ENCODE results near the gene FTCD. TPM values are rescaled to one million over a fixed set of nuclear protein-coding genes. Genes with fewer than 3 reads are reported as not detected.

The FTCD gene
- total and polyA plus RNA-seq, 2 of the 8 experiments (the other 6 are each of a cell fraction or from before 2014, with no cell fraction given): 3.3 to 4.9 TPM

- Histone ChIP-seq H3K27ac (ENCODE audit: low read depth, low read length) (no peak overlapping the region), H3K36me3 (ENCODE audit: control insufficient read depth in 2 of 4, insufficient read depth in 4 of 4, low read length in 3 of 4) (peaks cover 0 to 24% (median 2%) of the 10 kb centered on the region in 4 experiments; a peak in 5 of 8 replicates), H3K56ac (replicated peaks; ENCODE audit: insufficient read length, low read depth, low read length) (no peak overlapping the region), H2BK5ac (ENCODE audit: low read depth, low read length) (no peak overlapping the region), H3K4ac (replicated peaks; ENCODE audit: insufficient read length, low read depth, low read length) (no peak overlapping the region), H3K23me2 (ENCODE audit: low read depth, low read length) (no peaks in the 10 kb centered on the region), H3K4me3 (ENCODE audit: extremely low read depth in 1 of 4, insufficient read depth in 2 of 4, low read depth in 3 of 4, low read length in 4 of 4) (no peak overlapping the region), H3K9ac (replicated peaks in 1 of 4; ENCODE audit: extremely low read depth in 1 of 4, low read depth in 3 of 4, low read length in 3 of 4) (no peak overlapping the region), H3K4me1 (replicated peaks in 1 of 4; ENCODE audit: control insufficient read depth in 3 of 4, insufficient read depth in 4 of 4, low read length in 3 of 4) (no peaks in the 10 kb centered on the region), H3K18ac (ENCODE audit: extremely low read depth, low read length) (no peak overlapping the region), H3K23ac (ENCODE audit: insufficient read length) (no peak overlapping the region), H4K91ac (replicated peaks; ENCODE audit: insufficient read length, low read length) (no peak overlapping the region), H3K27me3 (replicated peaks in 1 of 4; ENCODE audit: control insufficient read depth in 3 of 4, extremely low read depth in 1 of 4, insufficient read depth in 3 of 4, low read length in 3 of 4) (no peaks in the 10 kb centered on the region), H2BK120ac (replicated peaks; ENCODE audit: low read depth, low read length) (no peak overlapping the region), H3K79me1 (ENCODE audit: low read depth, low read length) (no peaks in the 10 kb centered on the region), H4K8ac (ENCODE audit: extremely low read depth, insufficient read depth, low read length) (no peak overlapping the region), H2AK5ac (ENCODE audit: low read depth, low read length) (no peak overlapping the region), H3K79me2 (ENCODE audit: control insufficient read depth in 1 of 2, insufficient read depth in 2 of 2, low read length in 2 of 2) (no peaks in the 10 kb centered on the region), H2BK15ac (ENCODE audit: low read length) (no peak overlapping the region), H4K20me1 (replicated peaks in 1 of 2; ENCODE audit: control insufficient read depth in 1 of 2, insufficient read depth in 2 of 2, low read length in 2 of 2) (peaks cover 0 to 2% of the 10 kb centered on the region in 2 experiments), H2BK12ac (ENCODE audit: low read depth, low read length) (no peak overlapping the region), H3K4me2 (ENCODE audit: insufficient read depth in 1 of 2, low read depth in 2 of 2, low read length in 2 of 2) (no peak overlapping the region), H2BK20ac (ENCODE audit: low read length) (no peak overlapping the region), H3K14ac (ENCODE audit: insufficient read length) (no peak overlapping the region), H3K9me3 (ENCODE audit: insufficient read depth in 2 of 2, low read depth in 1 of 2, low read length in 1 of 2) (peaks cover 0 to 4% of the 10 kb centered on the region in 2 experiments; a peak in 2 of 4 replicates), H4K5ac (ENCODE audit: insufficient read length, low read depth, low read length) (no peak overlapping the region), H2AFZ (ENCODE audit: low read length) (no peak overlapping the region)
- ChIA-PET CTCF (ENCODE audit: partially characterized antibody) (interaction anchor here (0.7 to 3.1 kb wide), 4 partner anchors 9 to 35 kb away, joined by 3 to 14 read pairs (median 4); no protein-coding TSS in a partner anchor), POLR2A (ENCODE audit: partially characterized antibody) (no interaction called here)
- FAIRE-seq (no peak), DNase-seq (ENCODE audit: low read depth in 1 of 2, low spot score in 2 of 2) (peak in 1 of 2 experiments; percentile 40)
- 91% methylated on average over 25 of the region's 29 CpGs; no CpG with 5 or more reads in 1 of the 2 experiments for WGBS, 2 experiments (ENCODE audit: extremely low coverage in 1 of 2, insufficient coverage in 1 of 2, insufficient read length in 1 of 2, insufficient replicate concordance in 2 of 2, low coverage in 1 of 2, low lambda C conversion rate in 2 of 2, missing lambda C conversion rate in 1 of 2)
- TF ChIP-seq GABPA (IDR thresholded peaks at IDR 0.05; ENCODE audit: borderline replicate concordance, insufficient read depth, low read length): no peak
- no peak for TF ChIP-seq BACH1 (IDR thresholded peaks at IDR 0.05; ENCODE audit: low read length)
- TF ChIP-seq ASH2L (IDR thresholded peaks at IDR 0.05; ENCODE audit: low read length): no peak
- TF ChIP-seq KDM1A (IDR thresholded peaks at IDR 0.05; ENCODE audit: borderline replicate concordance, low read length): no peak
- no peak for TF ChIP-seq NRF1 (IDR thresholded peaks at IDR 0.05; ENCODE audit: low read depth, low read length)
- no peak for TF ChIP-seq CTBP2 (IDR thresholded peaks at IDR 0.05; ENCODE audit: borderline replicate concordance, insufficient read depth, insufficient read length, low read length)
- no peak for TF ChIP-seq SAP30 (IDR thresholded peaks at IDR 0.05; ENCODE audit: insufficient read depth, insufficient replicate concordance, low read length)
- no peak for TF ChIP-seq BRCA1 (IDR thresholded peaks at IDR 0.05; ENCODE audit: low read depth, low read length)
These were observed 37.6 kb downstream of the FTCD start for GRCh38 chr21:46117586-46118315.

Data from H1 (cell line).